PC-3 (cell line): ENCODE data around the gene FBXW7.

Experiments used
- EZH2 ChIP-seq: fragments of 300-600 bp; sonication (generic); IDR thresholded peaks from one replicate; pipeline ENCODE4 v1.6.1; 2017; ENCODE audit warnings: antibody characterized with exemption, mild to moderate bottlenecking, low read length; ENCODE audit not compliant: unreplicated experiment
- TF ChIP-seq, protein P1 (sequence below): fragments of 300-600 bp; sonication (generic); conservative IDR thresholded peaks from 2 replicates; pipeline ENCODE4 v1.5.1; 2017; ENCODE audit warnings: antibody characterized with exemption, low read depth, mild to moderate bottlenecking, low read length

DNA sequence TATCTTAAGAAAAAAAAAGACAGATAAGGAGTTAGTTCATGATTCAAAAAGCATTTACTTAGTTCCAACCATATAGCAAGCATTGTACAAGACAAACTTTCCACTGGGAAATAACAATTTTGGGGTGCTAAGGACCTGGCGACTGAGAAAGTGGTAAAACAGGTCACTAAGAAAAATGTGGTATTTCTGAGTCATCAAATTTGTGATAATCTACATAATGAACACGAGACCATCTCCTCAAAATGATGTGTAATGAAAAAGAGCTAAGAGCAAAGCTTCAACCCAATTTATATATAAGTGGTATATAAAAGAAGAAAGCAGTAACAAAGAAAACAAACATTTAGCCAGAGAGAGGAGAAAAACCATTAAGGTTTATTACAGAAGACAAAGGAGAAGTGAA, 72.3 kb downstream of the FBXW7 start:
- TF ChIP-seq, protein P1, sequence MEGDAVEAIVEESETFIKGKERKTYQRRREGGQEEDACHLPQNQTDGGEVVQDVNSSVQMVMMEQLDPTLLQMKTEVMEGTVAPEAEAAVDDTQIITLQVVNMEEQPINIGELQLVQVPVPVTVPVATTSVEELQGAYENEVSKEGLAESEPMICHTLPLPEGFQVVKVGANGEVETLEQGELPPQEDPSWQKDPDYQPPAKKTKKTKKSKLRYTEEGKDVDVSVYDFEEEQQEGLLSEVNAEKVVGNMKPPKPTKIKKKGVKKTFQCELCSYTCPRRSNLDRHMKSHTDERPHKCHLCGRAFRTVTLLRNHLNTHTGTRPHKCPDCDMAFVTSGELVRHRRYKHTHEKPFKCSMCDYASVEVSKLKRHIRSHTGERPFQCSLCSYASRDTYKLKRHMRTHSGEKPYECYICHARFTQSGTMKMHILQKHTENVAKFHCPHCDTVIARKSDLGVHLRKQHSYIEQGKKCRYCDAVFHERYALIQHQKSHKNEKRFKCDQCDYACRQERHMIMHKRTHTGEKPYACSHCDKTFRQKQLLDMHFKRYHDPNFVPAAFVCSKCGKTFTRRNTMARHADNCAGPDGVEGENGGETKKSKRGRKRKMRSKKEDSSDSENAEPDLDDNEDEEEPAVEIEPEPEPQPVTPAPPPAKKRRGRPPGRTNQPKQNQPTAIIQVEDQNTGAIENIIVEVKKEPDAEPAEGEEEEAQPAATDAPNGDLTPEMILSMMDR = no peak
- no peak for TF ChIP-seq EZH2
